HG02970 (cell line): ENCODE measurements around the gene FEZ2.
"Not testable (repeated sequence)": the region's sequence is repeated elsewhere in the genome, so short reads cannot be mapped to it uniquely, and the experiment has no call there.

ENCODE experiments used
- ATAC-seq: cut with Tn5 transposase; IDR thresholded peaks from one replicate; pipeline ENCODE4 v1.9.1; 2021; ENCODE audit warnings: mild to moderate bottlenecking, moderate library complexity, moderate number of reproducible peaks; ENCODE audit not compliant: unreplicated experiment, low FRiP score

The FEZ2 gene, protein sequence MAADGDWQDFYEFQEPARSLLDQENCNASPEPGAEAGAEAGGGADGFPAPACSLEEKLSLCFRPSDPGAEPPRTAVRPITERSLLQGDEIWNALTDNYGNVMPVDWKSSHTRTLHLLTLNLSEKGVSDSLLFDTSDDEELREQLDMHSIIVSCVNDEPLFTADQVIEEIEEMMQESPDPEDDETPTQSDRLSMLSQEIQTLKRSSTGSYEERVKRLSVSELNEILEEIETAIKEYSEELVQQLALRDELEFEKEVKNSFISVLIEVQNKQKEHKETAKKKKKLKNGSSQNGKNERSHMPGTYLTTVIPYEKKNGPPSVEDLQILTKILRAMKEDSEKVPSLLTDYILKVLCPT

DNA sequence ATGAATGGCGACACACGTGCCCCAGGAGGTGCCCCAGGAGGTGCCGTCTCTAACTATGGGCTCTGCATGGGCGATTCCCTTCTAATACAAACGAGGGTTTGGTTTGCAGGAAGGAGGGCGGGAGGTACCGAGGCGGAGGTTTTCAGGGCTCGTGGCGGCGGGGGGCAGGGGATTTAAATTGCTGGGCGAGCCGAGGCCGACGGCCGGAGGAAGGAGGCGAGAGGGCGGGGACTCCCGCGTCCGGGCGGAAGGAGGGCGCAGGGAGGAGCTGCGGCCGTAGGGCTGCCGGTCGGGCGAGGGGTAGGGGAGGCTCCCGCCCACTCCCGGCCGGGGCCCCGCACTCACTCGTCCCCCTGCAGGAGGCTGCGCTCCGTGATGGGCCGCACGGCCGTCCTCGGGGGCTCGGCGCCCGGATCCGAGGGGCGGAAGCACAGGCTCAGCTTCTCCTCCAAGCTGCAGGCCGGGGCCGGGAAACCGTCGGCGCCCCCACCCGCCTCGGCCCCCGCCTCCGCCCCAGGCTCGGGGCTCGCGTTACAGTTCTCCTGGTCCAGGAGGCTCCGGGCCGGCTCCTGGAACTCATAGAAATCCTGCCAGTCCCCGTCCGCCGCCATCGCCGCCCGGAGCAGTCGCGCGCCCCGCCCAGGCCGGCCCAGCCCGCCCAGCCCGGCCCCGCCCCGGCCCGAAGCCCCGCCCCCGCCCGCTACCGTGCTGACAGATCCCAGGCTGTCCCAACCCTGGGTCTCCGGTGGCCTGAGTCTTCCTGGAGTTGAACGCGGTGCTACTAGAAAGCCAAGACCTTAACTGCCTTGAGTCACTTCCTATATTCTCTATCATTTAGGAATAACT is at the start of gene FEZ2:
TSS of gene FEZ2 (minus strand) at position 637 of the 846 bp plus-strand sequence. CDS start at position 611, 26 bp downstream.
- ATAC-seq: peak; percentile 100

DNA sequence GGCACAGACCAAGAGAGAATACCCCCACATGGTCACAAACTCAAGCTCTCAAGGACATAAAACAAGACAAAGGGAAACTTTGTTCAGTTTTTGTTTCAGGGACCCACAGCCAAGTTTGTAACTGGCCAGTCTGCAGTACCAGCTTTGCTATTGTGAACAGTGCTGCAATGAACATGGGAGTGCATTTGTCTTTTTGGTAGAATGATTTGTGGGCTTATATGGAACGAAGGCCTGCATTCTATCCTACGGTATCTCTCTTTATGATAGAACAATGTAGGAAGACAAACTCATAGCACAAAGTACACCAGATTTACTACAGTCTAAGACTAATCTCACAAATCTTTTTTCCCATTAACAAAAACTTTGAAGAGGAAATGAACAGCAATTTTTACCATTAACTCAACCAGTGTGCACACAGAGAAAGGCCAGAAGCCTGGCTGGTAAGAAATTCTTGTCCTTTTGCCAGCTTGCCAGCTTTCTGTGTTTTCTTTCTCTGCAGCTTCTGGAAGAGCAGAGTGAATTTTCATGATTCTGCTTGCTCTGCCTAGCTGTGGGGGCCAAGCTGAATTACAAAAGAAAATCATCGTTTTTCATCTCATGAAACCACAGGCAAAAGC is 37.1 kb upstream of the FEZ2 start:
- no peak for ATAC-seq

DNA sequence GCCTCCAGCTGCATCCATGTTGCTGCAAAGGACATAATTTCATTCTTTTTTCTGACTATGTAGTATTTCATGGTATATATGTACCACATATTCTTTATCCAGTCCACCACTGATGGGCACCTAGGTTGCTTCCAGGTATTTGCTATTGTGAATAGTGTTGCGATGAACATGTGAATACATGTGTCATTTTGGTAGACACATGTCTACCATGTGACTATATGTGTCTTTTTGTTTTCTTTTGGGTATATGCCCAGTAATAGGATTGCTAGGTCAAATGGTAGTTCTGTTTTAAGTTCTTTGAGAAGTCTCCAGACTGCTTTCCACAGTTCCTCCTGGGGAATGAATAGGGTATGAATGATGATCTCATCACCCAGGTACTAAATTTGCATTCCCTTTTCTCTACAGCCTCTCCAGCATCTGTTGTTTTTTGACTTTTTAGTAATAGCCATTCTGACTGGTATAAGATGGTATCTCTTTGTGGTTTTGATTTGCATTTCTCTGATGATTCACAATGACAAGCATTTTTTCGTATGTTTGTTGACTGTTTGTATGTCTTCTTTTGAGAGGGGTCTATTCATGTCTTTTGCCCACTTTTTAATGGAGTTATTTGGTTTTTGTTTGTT is 35.6 kb upstream of the FEZ2 start:
- ATAC-seq: no peak

DNA sequence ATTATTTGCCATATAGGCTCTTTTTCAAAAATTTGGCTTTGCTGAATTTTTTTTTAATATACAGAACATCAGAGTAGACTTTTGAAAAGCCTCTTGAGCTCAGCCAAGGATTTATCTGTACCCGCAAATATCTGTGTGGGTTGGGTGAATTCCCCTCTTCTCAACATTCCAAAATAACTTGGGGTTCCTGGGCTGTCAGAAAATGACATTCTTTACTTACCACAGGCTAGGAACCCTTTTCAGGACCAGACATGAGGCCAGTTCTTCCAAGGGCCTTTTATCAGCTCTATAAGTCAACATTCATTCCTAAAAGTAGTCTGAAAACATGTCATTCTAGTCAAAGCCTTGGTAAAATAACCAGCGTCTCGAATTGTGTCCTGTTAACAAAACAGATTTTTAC is 28.8 kb upstream of the FEZ2 start:
- no peak for ATAC-seq

DNA sequence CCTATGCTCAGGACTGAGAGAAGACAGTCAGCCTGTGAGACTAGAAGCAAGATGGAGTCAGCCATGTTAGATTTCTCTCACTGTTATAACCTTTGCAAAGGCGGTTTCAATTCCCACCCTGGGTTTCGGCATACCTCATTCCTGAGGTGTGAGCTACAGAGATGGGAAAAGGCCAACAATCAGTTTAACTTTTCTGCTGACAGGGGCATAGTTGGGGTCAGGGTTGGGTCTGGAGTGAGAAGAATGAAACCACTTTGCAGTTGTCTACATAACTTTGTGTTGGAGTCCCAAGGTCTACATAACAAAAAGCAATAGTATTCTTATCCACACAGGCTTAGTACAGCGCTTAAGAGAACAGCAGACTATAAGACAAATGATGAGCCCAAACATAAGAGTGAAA is 28.1 kb upstream of the FEZ2 start:
- ATAC-seq: no peak

DNA sequence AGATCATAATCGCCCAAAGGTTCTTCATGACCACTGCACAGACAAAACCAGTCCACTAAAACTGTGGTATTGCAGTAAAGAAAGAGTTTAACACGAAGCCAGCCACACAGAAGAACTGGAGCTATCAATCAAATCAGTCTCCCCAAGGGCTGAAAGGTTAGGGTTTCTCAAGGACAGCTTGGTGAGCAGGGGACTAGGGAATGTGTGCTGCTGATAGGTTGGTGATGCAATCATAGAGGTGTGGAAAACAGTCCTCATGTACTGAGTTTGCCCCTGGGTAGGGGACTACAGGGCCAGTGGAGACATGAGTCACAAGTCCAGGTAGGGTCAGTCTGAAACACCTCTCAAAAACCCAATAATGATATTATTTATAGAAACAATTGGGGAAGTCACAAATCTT is 27.3 kb upstream of the FEZ2 start:
- no peak for ATAC-seq

DNA sequence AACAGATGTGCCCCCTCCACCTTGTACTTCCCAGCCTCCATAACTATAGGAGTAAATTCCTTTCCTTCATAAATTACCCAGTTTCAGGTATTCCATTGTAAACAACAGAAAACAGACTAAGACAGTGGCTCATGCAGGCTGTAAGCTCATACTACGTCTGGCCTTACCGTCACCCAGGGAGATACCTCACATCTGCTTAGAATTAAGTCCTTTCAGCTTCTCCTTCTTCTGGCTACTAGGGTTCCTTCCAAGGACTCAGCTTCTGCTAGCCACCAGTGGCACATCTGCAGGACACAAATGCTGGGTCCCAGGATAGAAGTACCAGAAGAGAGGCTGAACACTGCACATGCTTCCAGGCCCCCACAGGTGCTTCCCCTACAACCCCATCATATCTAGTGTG is 22.4 kb upstream of the FEZ2 start:
- no peak for ATAC-seq

DNA sequence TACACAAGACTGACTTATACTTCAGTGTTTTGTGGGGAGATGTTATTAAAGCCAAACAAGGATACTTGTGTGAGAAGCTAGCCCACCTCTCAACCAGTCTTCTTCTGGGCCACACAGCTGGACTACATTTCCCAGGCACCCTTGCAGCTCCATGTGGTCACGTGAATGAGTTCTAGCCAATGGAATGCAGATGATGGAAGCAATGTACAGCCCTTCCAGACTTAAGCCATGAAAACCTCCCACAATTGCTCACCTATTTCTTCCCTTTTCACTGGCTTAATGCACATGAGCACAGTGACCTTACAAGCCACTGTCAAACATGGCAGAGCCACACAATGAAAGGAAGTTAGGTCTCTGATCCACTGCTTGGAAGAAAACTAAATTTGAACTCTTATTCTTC is 20.4 kb upstream of the FEZ2 start:
- peak; percentile 90 for ATAC-seq

DNA sequence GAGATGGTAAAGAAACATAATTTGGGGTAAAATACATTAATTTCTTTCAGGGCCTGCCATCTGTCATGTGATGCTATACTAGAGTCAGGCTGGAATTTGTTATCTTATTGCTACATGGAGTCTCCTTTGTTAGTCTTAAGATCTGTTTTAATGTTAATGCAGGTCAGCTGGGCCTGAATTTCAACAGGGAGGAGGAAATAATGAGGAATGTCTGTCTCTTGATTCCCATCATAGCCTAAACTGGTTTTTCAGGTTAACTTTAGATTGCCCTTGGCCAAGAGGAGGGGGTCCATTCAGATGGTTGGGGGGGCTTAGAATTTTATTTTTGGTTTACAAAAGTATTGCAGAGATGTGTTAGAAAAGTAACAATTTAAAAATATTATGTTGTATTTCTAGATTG is 19.0 kb upstream of the FEZ2 start:
- ATAC-seq: no peak

DNA sequence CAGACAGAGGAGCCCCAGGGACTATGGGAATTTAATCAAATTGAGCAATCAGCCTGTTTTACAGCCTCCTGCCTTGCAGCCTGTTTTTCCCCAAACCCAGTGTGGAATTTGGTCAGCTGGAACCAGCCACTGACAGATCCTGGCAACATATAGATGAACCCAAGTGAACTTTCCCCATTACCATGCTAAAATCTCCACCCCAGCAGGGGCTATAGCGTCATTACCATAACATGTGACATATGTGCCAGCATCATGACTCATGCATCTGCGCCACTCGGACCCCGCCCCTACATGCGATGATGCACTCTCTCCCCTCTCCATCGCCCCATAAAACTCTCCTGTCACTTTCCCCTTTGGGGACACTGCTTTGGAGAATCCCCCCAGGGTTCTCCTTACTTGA is 17.3 kb upstream of the FEZ2 start:
- no peak for ATAC-seq

DNA sequence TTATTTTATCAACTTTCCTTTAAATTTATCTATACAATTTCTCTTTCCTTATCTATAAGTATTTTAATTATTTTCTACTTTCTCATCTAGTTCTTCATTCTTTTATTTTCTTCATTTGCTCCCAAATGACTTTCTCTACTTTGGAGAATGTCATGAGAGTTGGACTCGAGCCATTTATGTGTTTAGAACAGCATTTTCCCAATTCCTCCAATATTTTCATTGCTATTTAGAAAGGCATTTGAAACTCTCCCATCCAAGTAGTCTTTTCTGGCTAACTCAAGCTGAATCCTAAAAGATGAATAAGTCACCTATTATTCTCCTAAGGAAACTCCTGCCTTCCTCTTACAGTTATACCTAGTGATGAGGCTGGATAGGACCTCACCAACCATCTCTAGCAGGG is 15.8 kb upstream of the FEZ2 start:
- no peak for ATAC-seq

DNA sequence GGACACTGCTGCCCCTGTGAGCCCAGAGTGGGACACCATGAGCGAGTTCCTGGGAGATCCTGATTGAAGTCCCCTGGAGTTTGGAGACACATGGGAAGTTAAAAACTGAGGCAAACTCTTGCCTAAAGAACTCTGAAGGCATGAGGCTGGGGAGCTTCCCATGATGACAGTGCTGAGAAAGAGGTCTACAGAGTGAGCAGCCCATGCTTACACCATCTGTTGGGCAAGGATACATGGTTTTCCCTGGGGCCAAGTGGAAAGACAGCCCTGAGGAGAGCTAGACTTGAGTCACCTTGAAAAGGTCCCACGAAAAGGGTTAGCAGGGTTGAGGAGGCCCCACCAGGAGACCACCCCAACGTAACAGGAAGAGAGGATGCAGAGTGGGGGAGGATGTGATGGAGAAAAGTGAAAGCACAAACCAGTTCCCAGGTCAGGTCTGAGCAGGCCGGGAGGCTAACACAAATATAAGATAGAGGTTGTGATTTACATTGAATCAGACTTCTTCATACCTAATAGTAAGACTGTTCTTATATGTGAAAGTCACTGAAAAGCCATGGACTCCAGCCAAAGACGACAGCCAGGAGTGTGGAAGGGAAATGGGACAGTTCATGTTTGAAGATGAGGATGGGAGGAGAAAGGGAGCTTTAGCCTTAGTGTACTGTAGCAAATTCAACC is 13.5 kb upstream of the FEZ2 start:
- ATAC-seq: no peak

DNA sequence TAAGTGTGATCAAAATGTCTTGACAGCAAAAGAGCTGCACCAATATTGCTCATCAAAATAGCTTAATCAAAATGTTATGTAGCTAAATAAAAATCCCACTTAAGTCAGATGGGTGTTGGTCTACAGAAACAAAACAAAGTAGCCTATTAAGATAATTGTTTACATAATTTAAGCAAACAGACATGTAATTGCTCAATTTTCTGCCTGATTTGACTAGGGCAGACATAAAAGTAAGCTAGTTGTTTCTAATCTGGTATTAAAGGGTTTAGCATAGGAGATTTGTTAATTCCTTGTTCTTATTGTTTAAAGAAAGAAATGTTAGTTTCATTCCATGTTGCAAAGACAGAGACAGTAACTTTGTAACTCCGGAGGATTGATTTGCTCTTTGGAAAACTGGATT is 11.5 kb upstream of the FEZ2 start:
- ATAC-seq: no peak

DNA sequence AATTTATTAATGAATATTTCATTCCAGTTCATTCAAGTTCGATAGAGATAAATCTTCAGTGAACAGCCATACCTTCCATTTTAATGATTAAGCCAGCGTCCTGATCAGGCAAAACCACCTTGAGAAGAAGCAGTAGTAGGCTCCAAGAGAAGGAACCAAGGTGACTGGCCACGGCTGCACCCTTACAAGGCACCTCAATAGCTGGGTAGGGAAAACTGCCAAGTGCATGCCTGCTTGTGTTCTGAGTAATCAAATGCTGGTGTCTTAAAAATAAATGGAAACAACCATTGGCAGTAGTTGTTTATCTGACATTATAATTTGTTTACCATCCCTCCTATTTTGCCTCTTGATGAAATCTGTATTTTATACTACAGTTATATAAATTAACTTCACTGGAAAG is 10.0 kb upstream of the FEZ2 start:
- no peak for ATAC-seq

DNA sequence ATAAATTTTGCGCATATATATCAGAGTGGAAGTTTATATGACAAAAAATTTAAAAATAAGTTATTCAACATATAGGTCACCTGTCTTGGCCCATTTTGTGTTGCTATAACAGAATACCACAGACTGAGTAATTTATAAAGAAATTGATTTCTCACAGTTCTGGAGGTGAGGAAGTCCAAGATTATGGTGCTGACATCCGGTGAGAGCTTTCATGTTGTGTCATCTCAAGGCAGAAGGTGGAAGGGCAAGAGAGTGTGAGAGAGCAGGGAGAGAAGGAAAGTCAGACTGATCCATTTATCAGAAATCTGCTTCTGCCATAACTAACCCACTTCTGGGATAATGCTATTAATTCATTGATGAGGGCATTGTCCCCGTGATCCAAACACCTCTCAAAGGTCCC is 9.0 kb upstream of the FEZ2 start:
- ATAC-seq: no peak

DNA sequence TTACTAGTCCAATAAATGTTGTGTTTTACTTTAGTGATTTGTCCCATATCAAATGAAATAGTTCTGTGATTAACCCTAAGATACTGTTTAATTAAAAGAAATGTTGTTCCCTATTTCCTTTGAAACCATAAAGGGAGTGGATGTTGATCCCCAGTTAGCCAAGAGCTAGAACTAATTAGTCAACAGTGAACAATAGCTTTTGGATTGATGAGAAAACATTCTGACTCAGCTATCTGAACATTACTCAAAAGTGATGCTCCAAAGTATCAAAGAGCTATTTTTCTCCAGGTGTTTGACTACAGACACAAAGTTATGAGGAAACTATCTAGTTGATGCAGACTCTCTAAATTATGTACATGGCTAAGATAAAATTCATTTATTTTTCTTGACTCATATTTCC is 7.3 kb upstream of the FEZ2 start:
- no peak for ATAC-seq

DNA sequence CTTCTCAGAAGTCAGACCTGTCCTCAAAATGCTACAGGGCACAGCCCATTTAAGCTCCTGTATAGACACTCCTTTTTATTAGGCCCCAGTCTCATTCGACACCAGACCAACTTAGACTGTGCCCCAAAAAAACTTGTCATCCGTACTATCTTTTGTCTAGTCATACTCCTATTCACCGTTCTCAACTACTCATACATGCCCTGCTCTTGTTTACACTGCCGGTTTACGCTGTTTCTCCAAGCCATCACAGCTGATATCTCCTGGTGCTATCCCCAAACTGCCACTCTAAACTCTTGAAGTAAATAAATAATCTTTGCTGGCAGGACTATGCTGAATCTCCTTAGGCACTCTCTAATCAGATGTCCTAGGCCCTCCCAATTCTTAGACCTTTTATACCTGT is 5.7 kb upstream of the FEZ2 start:
- ATAC-seq: not testable (repeated sequence)

DNA sequence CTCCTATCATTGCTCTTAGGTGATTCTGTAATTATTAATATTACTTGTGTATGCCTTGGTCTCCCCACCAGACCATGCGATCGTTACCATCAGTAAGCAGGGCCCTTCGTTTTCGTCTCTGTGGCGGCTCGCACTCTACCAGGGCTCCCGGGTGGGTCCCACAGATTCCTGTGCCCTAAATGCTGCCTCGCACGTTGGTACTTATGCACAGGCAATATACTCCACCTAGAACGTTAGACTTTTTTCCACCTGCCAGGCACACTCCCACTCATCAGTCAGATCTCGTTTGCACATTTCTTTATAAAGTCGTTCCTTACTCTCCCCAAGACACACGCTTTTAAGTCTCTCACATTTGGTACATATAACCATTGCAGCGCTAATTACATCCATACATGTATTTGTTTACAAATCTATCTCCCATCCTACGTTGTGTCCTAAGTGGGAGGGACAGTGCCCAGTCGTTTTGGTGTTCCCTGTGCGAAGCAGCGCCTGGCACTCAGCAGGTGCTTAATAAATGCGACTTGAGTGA is 901 bp downstream of the FEZ2 start:
- ATAC-seq: no peak

DNA sequence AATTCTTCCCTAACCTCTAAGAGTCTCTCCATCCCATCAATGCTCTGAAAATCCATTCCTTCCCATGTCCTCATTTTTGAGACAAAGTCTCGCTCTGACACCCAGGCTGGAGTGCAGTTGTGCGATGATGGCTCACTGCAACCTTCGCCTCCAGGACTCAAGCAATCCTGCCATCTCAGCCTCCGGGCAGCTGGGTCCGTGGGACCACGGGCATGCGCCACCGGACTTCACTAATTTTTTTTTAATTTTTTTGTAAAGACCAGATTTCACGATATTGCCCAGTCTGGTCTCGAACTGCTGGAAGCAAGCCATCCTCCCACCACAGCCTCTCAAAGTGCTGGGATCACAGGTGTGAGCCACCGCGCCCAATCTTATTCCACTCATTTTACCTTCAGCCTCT is 1.6 kb downstream of the FEZ2 start:
- no peak for ATAC-seq

DNA sequence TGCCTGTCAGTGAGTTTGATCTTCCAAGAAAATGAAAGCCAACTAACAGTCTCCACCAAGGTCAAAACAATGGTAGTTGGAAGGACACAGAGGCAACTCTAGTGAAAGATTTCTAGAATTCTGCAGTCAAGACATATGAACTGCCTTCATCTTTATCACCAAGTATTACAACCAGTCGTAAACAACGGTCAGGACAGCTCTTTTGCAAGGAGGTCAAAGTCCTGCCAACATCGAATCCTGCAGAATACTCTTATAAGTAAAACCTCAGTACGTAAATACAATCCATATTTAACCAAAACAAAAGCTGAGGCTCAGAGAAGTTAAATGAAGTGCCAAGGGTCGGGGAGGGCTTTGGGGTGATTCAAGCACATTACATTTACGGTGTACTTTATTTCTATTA is 3.1 kb downstream of the FEZ2 start:
- ATAC-seq: no peak
